Rectal smooth muscle tissue (tissue), 1 donor: ENCODE results near the gene ERI2.
A peak's percentile ranks its signal among the peaks of the same experiment; 100 is the strongest.
"Not testable (repeated sequence)": the region's sequence is repeated elsewhere in the genome, so short reads cannot be mapped to it uniquely, and the experiment has no call there.

Source experiments
- H3K27ac ChIP-seq: one replicate; pipeline ENCODE4 v1.7.0; 2013; ENCODE audit warnings: low read depth, low read length, inconsistent platforms
- H3K27me3 ChIP-seq: one replicate; pipeline ENCODE4 v1.7.0; 2013; ENCODE audit warnings: low read length; ENCODE audit not compliant: control insufficient read depth, insufficient read depth
- H3K36me3 ChIP-seq: one replicate; pipeline ENCODE4 v1.7.0; 2013; ENCODE audit warnings: low read length; ENCODE audit not compliant: control insufficient read depth, insufficient read depth
- H3K4me1 ChIP-seq: one replicate; pipeline ENCODE4 v1.7.0; 2013; ENCODE audit warnings: low read length; ENCODE audit not compliant: control insufficient read depth, insufficient read depth
- H3K4me3 ChIP-seq: one replicate; pipeline ENCODE4 v1.7.0; 2013; ENCODE audit warnings: low read length
- H3K9ac ChIP-seq: one replicate; pipeline ENCODE4 v1.7.0; 2013; ENCODE audit warnings: low read length

Gene ERI2

DNA sequence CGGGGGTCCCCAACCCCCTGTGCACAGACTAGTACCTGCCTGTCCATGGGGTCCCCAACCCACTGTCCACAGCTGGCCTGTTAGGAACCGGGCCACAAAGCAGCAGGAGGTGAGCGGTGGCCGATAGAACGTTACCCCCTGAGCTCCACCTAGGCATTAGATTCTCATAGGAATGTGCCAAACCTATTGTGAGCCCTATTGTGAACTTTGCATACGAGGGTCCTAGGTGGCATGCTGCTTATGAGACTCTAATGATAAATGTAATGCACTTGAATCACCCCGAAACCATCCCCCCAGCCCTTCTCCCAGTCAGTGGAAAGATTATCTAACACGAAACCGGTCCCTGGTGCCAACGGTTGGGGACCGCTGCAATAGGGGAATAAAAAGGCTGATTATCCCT lies 1.6 kb upstream of the ERI2 start:
- Histone ChIP-seq H3K4me1 (peaks cover 5% of the 10 kb centered on the region), H3K36me3 (no peaks in the 10 kb centered on the region), H3K27me3 (no peaks in the 10 kb centered on the region), H3K27ac (no peak overlapping the region), H3K4me3 (no peak overlapping the region), H3K9ac (no peak overlapping the region)

DNA sequence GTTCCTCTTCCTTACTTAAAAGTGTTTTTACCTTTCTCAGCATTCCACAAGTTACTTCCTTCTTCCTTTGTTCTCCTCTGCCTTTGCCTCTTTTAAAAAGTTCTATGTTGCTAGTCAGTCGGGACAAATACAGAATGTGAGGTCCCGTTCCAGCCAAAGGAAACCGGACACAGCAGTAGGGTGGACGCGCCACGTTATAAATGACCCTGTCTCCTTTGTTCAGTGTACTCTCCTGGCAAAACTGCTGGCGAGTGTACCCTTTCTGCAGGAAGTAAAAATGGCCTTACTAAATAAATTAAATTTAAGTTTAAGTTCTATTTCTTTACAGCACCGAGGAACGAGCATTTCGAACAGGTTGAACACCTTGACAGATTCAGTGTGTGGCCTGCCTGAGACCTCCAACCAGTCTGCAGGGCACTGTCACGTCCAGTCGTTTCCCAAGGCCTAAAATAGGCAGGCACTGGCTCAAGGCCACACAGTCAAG lies 546 bp downstream of the ERI2 start:
- H3K36me3 ChIP-seq, H3K4me1 ChIP-seq, H3K27me3 ChIP-seq: not testable (repeated sequence)
- Histone ChIP-seq H3K27ac (peak overlapping the region; percentile 78), H3K4me3 (peak overlapping the region; percentile 86), H3K9ac (peak overlapping the region; percentile 96)

DNA sequence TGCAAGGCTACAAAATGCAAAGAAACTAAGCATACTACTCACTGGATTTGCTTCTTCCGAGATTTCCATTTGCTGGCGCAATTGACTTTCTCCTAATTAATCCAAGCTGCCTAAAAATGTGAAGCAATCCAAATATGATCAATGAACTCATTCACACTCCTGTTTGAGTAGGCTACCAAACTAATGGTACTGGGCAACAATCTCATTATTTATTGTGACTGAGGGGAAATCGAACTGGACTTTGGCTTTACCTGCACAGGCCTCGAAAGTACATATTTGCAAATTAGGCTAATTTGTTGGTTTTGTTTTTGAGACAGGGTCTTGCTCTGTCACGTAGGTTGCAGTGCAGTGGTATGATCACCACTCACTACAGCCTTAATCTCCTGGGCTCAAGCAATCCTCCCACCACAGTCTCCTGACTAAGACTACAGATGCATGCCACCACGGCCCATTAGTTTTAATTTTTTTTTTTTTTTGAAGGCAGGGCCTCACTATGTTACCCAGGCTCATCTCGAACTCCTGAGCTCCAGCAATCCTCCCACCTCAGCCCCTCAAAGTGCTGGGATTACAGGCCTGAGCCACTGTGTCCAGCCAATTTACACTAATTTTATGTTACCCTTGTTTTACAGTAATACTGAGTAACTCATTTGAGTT lies 2.6 kb downstream of the ERI2 start:
- Histone ChIP-seq H3K27ac (no peak overlapping the region), H3K4me1 (peaks cover 5% of the 10 kb centered on the region), H3K36me3 (peaks cover under 1% of the 10 kb centered on the region), H3K27me3 (no peaks in the 10 kb centered on the region), H3K9ac (no peak overlapping the region), H3K4me3 (no peak overlapping the region)

DNA sequence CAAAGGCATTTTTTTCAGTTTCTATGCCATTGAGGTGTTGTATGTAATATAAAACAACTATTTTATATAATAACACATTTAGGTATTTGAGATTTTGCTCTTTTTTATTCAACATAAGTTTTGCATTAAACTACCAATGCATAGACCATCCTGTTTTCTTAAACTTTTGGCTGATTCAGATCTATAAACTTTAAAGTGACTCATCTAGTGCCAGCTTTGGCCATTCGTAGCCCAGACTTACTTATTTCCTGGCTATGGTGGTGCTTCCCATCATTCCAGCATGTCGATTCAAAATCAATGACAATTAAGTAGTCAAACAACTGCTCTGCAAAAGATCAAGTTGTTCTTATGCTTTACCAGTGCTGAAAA lies 3.1 kb downstream of the ERI2 start:
- H3K27me3 ChIP-seq, result no peaks in the 10 kb centered on the region
- H3K27ac ChIP-seq, result no peak overlapping the region
- no peak overlapping the region for H3K4me3 ChIP-seq
- H3K4me1 ChIP-seq, result peaks cover 5% of the 10 kb centered on the region
- peaks cover 4% of the 10 kb centered on the region for H3K36me3 ChIP-seq
- H3K9ac ChIP-seq, result no peak overlapping the region

DNA sequence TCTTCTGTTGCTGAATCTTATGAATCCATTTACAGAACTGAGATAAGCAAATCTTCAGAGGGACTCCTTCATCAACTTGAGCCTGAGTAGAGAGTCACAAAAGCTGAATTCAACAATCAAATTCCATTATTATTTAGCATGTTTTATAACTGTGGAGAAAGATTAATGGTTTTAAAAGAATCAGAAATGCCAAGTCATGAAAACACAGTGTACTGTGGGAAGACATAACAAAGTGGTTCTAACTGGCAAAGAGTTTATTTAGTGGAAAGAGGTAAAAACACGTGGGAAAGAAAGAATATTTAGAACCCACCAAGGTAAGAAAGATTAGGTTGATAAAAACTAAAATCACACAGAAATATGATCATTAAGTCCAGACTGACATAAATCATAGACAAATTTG lies 5.0 kb downstream of the ERI2 start:
- no peak overlapping the region for H3K27ac ChIP-seq
- H3K27me3 ChIP-seq, result no peaks in the 10 kb centered on the region
- peaks cover 7% of the 10 kb centered on the region for H3K36me3 ChIP-seq
- H3K9ac ChIP-seq, result no peak overlapping the region
- H3K4me1 ChIP-seq, result no peaks in the 10 kb centered on the region
- H3K4me3 ChIP-seq, result no peak overlapping the region

DNA sequence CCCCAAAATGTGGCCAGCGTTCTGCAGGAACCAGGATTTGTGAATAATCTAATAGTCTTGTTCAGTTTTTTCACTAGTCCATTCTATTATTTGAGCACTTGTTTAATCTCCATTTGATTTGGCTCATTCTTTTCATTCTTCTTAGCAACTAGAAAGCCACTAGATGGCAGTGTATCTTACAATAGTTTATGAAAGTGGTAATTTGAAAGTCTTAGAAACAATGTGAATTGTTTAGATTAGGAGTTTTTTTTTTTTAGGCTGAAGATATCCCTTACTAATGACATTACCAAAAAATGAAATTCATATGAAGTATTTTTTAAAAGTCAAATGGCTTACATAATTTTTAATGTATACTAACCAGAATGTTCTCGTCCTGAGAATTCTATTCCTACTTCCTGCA lies 6.7 kb downstream of the ERI2 start:
- H3K4me1 ChIP-seq, result no peaks in the 10 kb centered on the region
- no peak overlapping the region for H3K27ac ChIP-seq
- peaks cover 7% of the 10 kb centered on the region for H3K36me3 ChIP-seq
- H3K27me3 ChIP-seq, result no peaks in the 10 kb centered on the region
- H3K9ac ChIP-seq, result no peak overlapping the region
- H3K4me3 ChIP-seq, result no peak overlapping the region

DNA sequence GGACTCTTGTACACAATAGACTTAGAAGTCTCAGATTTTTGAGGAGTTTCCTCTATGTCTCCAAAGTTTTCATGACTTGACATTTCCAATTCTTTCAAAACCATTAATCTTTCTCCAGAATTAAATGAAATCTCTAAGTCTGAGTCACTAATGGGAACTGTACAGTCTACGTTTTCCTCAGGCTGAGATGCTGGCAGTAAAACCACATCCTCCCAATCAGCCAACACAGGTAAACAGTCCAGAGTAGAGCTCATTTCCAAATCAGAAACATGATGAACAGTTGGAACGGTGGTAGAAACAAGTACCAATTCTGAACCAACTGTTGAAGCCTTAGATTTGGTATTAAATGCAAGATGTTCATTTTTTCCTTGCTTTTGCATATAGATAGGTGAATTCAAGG lies 7.9 kb downstream of the ERI2 start:
- Histone ChIP-seq H3K9ac (no peak overlapping the region), H3K27me3 (no peaks in the 10 kb centered on the region), H3K27ac (no peak overlapping the region), H3K4me1 (no peaks in the 10 kb centered on the region), H3K4me3 (no peak overlapping the region), H3K36me3 (peaks cover 7% of the 10 kb centered on the region)

DNA sequence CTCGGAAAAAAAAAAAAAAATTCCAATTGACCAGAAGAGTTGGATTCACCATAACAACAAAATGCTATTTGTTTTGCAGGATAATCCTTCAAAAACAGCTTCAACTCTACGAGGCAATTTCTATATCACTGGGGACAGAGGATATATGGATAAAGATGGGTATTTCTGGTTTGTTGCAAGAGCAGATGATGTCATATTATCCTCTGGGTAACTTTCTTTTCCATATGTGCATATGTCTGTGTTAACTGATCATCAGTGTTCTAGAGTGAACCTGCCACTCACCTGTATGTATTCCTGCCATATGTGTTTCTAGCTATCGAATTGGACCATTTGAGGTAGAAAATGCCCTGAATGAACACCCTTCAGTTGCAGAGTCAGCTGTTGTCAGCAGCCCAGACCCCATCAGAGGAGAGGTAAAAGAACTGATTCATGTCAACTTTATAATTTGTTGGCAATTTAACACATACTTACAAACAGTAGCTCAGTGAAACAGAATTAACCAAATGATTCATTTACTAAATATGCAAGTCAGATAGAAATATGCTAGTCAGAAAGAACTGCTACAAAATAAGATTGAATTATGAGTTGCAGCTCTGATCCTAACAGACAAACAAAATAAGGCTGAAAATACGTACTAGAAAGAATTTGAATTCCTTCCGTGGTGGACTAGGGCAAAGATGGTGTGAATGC lies 14.2 kb downstream of the ERI2 start:
- Histone ChIP-seq H3K4me1 (no peaks in the 10 kb centered on the region), H3K9ac (no peak overlapping the region), H3K4me3 (no peak overlapping the region), H3K27ac (no peak overlapping the region), H3K36me3 (no peaks in the 10 kb centered on the region), H3K27me3 (no peaks in the 10 kb centered on the region)

DNA sequence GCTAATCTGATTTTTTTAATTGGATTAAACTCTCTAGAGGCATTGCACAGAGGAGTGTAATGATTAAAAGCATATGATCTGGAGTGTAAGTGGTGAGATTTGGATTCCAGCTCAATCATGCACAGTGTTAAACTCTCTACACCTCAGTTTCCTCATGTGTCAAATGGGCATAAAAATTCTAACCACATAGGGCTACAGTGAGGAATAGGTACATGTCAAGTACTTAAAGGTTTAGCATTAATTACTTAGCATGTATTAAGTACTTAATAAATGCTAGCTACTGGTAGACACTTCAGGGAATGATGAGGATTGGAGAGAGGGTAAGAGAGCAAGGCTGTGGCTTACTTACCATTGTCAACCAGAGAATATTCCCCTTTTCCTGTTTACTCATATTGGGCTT lies 17.1 kb downstream of the ERI2 start:
- Histone ChIP-seq H3K27ac (no peak overlapping the region), H3K36me3 (no peaks in the 10 kb centered on the region), H3K4me1 (no peaks in the 10 kb centered on the region), H3K9ac (no peak overlapping the region), H3K27me3 (no peaks in the 10 kb centered on the region), H3K4me3 (no peak overlapping the region)

DNA sequence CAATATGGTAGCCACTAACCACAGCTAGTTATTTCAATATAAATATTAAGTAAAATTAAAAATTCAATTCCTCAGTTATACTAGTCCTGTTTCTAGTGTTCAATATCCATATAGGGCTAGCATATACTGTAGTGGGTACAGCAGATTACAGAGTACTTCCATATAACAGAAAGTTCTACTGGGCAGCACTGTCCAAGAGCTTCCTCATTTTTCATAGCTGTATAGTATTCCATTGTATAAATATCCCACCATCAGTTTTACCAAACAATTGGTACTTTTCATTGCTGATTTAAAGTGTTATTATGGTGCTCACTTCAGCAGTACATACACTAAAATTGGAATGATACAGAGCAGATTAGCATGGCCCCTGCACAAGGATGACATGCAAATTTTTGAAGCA lies 22.1 kb downstream of the ERI2 start:
- Histone ChIP-seq H3K36me3 (no peaks in the 10 kb centered on the region), H3K4me3 (no peak overlapping the region), H3K4me1 (no peaks in the 10 kb centered on the region), H3K27ac (no peak overlapping the region), H3K9ac (no peak overlapping the region), H3K27me3 (no peaks in the 10 kb centered on the region)

DNA sequence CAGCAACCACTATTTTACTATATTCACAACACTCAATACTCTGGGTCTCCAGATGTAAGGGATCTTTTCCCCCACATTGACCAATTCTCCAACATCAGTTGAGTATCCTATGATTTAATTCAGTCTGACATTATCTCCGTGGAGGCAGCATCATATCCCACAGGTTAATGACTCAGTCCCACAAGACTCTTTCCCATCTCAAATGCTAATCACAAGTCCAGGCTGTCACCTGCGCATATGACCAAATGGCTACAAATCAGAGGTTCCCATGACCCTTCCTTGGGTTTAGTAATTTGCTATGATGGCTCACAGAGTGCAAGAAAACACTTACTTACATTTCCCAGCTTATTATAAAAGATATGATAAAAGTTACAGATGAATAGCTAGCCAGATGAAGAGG lies 23.8 kb downstream of the ERI2 start:
- no peak overlapping the region for H3K9ac ChIP-seq
- H3K36me3 ChIP-seq, result no peaks in the 10 kb centered on the region
- no peaks in the 10 kb centered on the region for H3K27me3 ChIP-seq
- no peak overlapping the region for H3K27ac ChIP-seq
- no peaks in the 10 kb centered on the region for H3K4me1 ChIP-seq
- H3K4me3 ChIP-seq, result no peak overlapping the region

DNA sequence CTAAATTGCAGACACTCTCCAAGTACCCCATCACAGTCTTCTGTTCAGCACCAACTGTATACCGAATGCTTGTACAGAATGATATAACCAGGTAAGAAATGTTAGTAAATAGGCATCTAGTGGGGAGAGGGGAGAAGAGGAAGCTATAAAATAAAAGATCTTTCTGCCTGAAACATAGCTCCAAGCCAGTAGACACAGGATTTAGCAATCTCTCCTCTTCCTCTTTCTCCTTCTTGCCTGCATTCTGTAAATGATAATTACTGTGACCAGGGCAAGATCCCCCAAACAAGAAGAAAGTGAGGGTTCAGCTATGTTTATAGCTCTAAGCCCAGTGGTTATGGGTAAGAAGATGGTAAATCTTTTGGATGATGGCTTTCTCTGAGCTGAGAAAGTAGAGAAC lies 24.6 kb downstream of the ERI2 start:
- no peak overlapping the region for H3K27ac ChIP-seq
- H3K9ac ChIP-seq, result no peak overlapping the region
- H3K4me3 ChIP-seq, result no peak overlapping the region
- H3K36me3 ChIP-seq, result no peaks in the 10 kb centered on the region
- H3K4me1 ChIP-seq, result no peaks in the 10 kb centered on the region
- no peaks in the 10 kb centered on the region for H3K27me3 ChIP-seq

DNA sequence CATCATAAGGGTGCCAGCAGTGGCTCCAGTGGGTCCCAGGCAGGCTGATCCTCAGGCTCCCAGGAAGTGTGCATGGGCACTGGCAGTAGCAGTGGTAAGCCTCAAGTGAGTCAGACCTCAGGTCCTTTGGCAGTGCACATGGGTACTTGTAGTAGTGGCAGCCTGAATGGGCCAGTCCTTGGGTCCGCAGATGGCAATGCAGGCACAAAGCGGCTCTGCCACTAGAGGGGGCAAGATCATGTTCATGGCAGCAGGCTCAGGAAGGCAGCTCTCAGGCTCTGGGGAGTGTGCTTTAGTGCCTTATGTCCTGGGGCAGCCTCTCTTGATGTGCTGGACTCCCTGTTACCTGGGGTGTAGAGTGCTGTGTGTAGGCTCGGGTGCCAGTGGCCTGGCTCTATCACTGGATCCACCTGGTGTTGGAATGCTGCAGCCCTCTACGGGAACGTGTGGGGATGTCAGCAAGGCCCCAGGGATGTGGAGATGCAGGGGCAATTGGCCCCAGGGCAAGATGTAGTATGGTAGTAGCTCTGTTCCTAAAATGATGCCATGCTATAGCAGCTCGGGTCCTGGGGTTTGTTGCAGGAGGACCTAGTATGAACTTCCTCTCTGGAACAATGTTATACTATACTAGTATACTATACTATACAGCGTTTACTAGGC lies 31.4 kb downstream of the ERI2 start:
- Histone ChIP-seq H3K36me3 (no peaks in the 10 kb centered on the region), H3K4me1 (no peaks in the 10 kb centered on the region), H3K27ac (no peak overlapping the region)

More for the DNA sequence above, 31.4 kb downstream of the ERI2 start:
- H3K4me3 ChIP-seq, result no peak overlapping the region
- H3K27me3 ChIP-seq, result no peaks in the 10 kb centered on the region
- no peak overlapping the region for H3K9ac ChIP-seq
